H1 (cell line): ENCODE measurements around the gene ATAD3B. TPM values are rescaled to one million over a fixed set of nuclear protein-coding genes. Genes with fewer than 3 reads are reported as not detected.

ENCODE experiments used
- CTCF ChIA-PET: fragments of 300-600 bp; sonication (Branson Sonifier 250); formaldehyde crosslinking; loops from one replicate; lab custom pipeline; 2021; ENCODE audit not compliant: partially characterized antibody; lab: Charles Lee
- POLR2A ChIA-PET: fragments of 300-600 bp; sonication (Branson Sonifier 250); formaldehyde crosslinking; loops from one replicate; lab custom pipeline; 2021; ENCODE audit warnings: inconsistent platforms; ENCODE audit not compliant: partially characterized antibody; lab: Charles Lee
- DNase-seq, 2 experiments: peaks; one replicate each; pipeline versions ENCODE4 v3.0.0 to v3.0.0-alpha.2; 2010 to 2022; ENCODE audit warnings: low spot score in 2 of 2, low read depth in 1 of 2, mixed read lengths in 1 of 2
- FAIRE-seq: peaks from 2 replicates; lab custom pipeline; 2011; peaks lifted over from hg19 to GRCh38; lab: Jason Lieb, UNC
- H2AFZ ChIP-seq: 2 replicates; pipeline ENCODE4 v1.8.1; 2012; ENCODE audit warnings: low read length, inconsistent platforms
- H2AK5ac ChIP-seq: 2 replicates; pipeline ENCODE4 v1.6.1; 2013; ENCODE audit warnings: low read depth, low read length
- H2BK120ac ChIP-seq: replicated peaks from 2 replicates; pipeline ENCODE3; 2013; ENCODE audit warnings: low read depth, low read length, inconsistent platforms
- H2BK12ac ChIP-seq: 2 replicates; pipeline ENCODE4 v1.6.1; 2013; ENCODE audit warnings: low read depth, low read length
- H2BK15ac ChIP-seq: 2 replicates; pipeline ENCODE4 v1.6.1; 2013; ENCODE audit warnings: low read length
- H2BK20ac ChIP-seq: 2 replicates; pipeline ENCODE4 v1.6.1; 2013; ENCODE audit warnings: low read length
- H2BK5ac ChIP-seq: 2 replicates; pipeline ENCODE4 v1.6.1; 2013; ENCODE audit warnings: low read depth, low read length
- H3K14ac ChIP-seq: 2 replicates; pipeline ENCODE4 v1.6.1; 2013; ENCODE audit warnings: inconsistent platforms; ENCODE audit not compliant: insufficient read length
- H3K18ac ChIP-seq: 2 replicates; pipeline ENCODE4 v1.6.1; 2013; ENCODE audit warnings: low read length; ENCODE audit errors: extremely low read depth
- H3K23ac ChIP-seq: 2 replicates; pipeline ENCODE4 v1.6.1; 2013; ENCODE audit warnings: inconsistent platforms; ENCODE audit not compliant: insufficient read length
- H3K23me2 ChIP-seq: 2 replicates; pipeline ENCODE4 v1.6.1; 2013; ENCODE audit warnings: low read depth, low read length
- H3K27ac ChIP-seq: 2 replicates; pipeline ENCODE4 v1.6.1; 2011; ENCODE audit warnings: low read depth, low read length, inconsistent platforms
- H3K27me3 ChIP-seq, 4 experiments: replicated peaks in 1 of 4; 1 replicate in 1 of 4; 2 replicates in 3 of 4; pipeline versions ENCODE4 v1.6.1 to v1.8.1; 2011 to 2013; ENCODE audit warnings: low read length in 3 of 4, mild to moderate bottlenecking in 3 of 4, inconsistent platforms in 2 of 4, mixed read lengths in 2 of 4, moderate library complexity in 1 of 4; ENCODE audit not compliant: control insufficient read depth in 3 of 4, insufficient read depth in 3 of 4; ENCODE audit errors: extremely low read depth in 1 of 4
- H3K36me3 ChIP-seq, 4 experiments: 2 replicates each; pipeline versions ENCODE4 v1.6.1 to v1.8.1; 2011 to 2013; ENCODE audit warnings: mild to moderate bottlenecking in 4 of 4, low read length in 3 of 4, moderate library complexity in 2 of 4, control low read depth in 1 of 4, inconsistent platforms in 1 of 4; ENCODE audit not compliant: insufficient read depth in 4 of 4, control insufficient read depth in 2 of 4
- H3K4ac ChIP-seq: replicated peaks from 2 replicates; pipeline ENCODE3; 2013; ENCODE audit warnings: low read length, low read depth, mixed read lengths, inconsistent platforms; ENCODE audit not compliant: insufficient read length
- H3K4me1 ChIP-seq, 4 experiments: replicated peaks in 1 of 4; 1 replicate in 1 of 4; 2 replicates in 3 of 4; pipeline versions ENCODE4 v1.6.1 to v1.8.1; 2011 to 2013; ENCODE audit warnings: low read length in 3 of 4, inconsistent platforms in 2 of 4, mixed read lengths in 1 of 4; ENCODE audit not compliant: insufficient read depth in 4 of 4, control insufficient read depth in 3 of 4
- H3K4me2 ChIP-seq, 2 experiments: 2 replicates each; pipeline versions ENCODE4 v1.6.1 to v1.8.1; 2011 to 2013; ENCODE audit warnings: low read depth in 2 of 2, low read length in 2 of 2, control low read depth in 1 of 2, inconsistent platforms in 1 of 2, mild to moderate bottlenecking in 1 of 2; ENCODE audit not compliant: insufficient read depth in 1 of 2
- H3K4me3 ChIP-seq, 4 experiments: fragments of 200-600, 300-600 bp in 1 of 4; sonication (generic), shearing (Covaris generic), sonication (Bioruptor Twin) in 1 of 4; 2 replicates each; pipeline versions ENCODE4 v1.5.1 to v1.8.1; 2011 to 2016; ENCODE audit warnings: low read length in 4 of 4, low read depth in 3 of 4, control low read depth in 2 of 4, inconsistent platforms in 2 of 4, mild to moderate bottlenecking in 2 of 4, mixed read lengths in 1 of 4, moderate library complexity in 1 of 4; ENCODE audit not compliant: insufficient read depth in 2 of 4; ENCODE audit errors: extremely low read depth in 1 of 4
- H3K56ac ChIP-seq: replicated peaks from 2 replicates; pipeline ENCODE3; 2013; ENCODE audit warnings: low read depth, mild to moderate bottlenecking, mixed read lengths, low read length, inconsistent platforms; ENCODE audit not compliant: insufficient read length
- H3K79me1 ChIP-seq: 2 replicates; pipeline ENCODE4 v1.6.1; 2013; ENCODE audit warnings: low read depth, low read length, control low read depth
- H3K79me2 ChIP-seq, 2 experiments: 2 replicates each; pipeline versions ENCODE4 v1.6.1 to v1.8.1; 2012 to 2013; ENCODE audit warnings: low read length in 2 of 2, mild to moderate bottlenecking in 2 of 2, inconsistent platforms in 1 of 2; ENCODE audit not compliant: insufficient read depth in 2 of 2, control insufficient read depth in 1 of 2
- H3K9ac ChIP-seq, 4 experiments: replicated peaks in 1 of 4; 1 replicate in 1 of 4; 2 replicates in 3 of 4; pipeline versions ENCODE4 v1.6.1 to v1.8.1; 2011 to 2013; ENCODE audit warnings: low read depth in 3 of 4, low read length in 3 of 4, control low read depth in 2 of 4, mild to moderate bottlenecking in 2 of 4, moderate library complexity in 2 of 4, inconsistent platforms in 1 of 4; ENCODE audit errors: extremely low read depth in 1 of 4
- H3K9me3 ChIP-seq, 2 experiments: 2 replicates each; pipeline versions ENCODE4 v1.6.1 to v1.8.1; 2012 to 2013; ENCODE audit warnings: mild to moderate bottlenecking in 2 of 2, moderate library complexity in 2 of 2, control low read depth in 1 of 2, inconsistent platforms in 1 of 2, low read depth in 1 of 2, low read length in 1 of 2, mixed read lengths in 1 of 2; ENCODE audit not compliant: insufficient read depth in 2 of 2
- H4K20me1 ChIP-seq, 2 experiments: replicated peaks in 1 of 2; 2 replicates each; pipeline versions ENCODE3 to v1.8.1; 2011 to 2013; ENCODE audit warnings: inconsistent platforms in 2 of 2, low read length in 2 of 2, mild to moderate bottlenecking in 1 of 2; ENCODE audit not compliant: insufficient read depth in 2 of 2, control insufficient read depth in 1 of 2
- H4K5ac ChIP-seq: 2 replicates; pipeline ENCODE4 v1.6.1; 2013; ENCODE audit warnings: low read length, low read depth, mixed read lengths, inconsistent platforms; ENCODE audit not compliant: insufficient read length
- H4K8ac ChIP-seq: 2 replicates; pipeline ENCODE4 v1.8.0; 2013; ENCODE audit warnings: mild to moderate bottlenecking, moderate library complexity, low read length, inconsistent platforms; ENCODE audit not compliant: insufficient read depth; ENCODE audit errors: extremely low read depth
- H4K91ac ChIP-seq: replicated peaks from 2 replicates; pipeline ENCODE3; 2013; ENCODE audit warnings: low read length, mixed read lengths, inconsistent platforms; ENCODE audit not compliant: insufficient read length
- CHD2 ChIP-seq: IDR thresholded peaks from 2 replicates; pipeline ENCODE4 v1.6.1; 2012; ENCODE audit warnings: low read length, improper control_type of control experiment
- CTCF ChIP-seq, 3 experiments: IDR thresholded peaks; 1 replicate in 2 of 3; 2 replicates in 1 of 3; pipeline versions ENCODE4 v1.5.1 to v1.6.1; 2011; ENCODE audit warnings: low read length in 3 of 3, mild to moderate bottlenecking in 3 of 3, inconsistent platforms in 2 of 3, low read depth in 1 of 3, moderate library complexity in 1 of 3; ENCODE audit not compliant: insufficient read depth in 1 of 3; ENCODE audit errors: control extremely low read depth in 1 of 3
- E2F6 ChIP-seq: IDR thresholded peaks from 2 replicates; pipeline ENCODE4 v1.6.1; 2012; ENCODE audit warnings: inconsistent platforms
- TAF1 ChIP-seq: IDR thresholded peaks from 2 replicates; pipeline ENCODE4 v1.6.1; 2011; ENCODE audit warnings: mild to moderate bottlenecking, low read depth, low read length
- TBP ChIP-seq: IDR thresholded peaks from 2 replicates; pipeline ENCODE4 v1.6.1; 2011; ENCODE audit warnings: low read depth, low read length, improper control_type of control experiment
- TCF12 ChIP-seq: IDR thresholded peaks from 2 replicates; pipeline ENCODE4 v1.6.1; 2011; ENCODE audit warnings: low read depth, mild to moderate bottlenecking, low read length
- ZNF274 ChIP-seq: IDR thresholded peaks from 2 replicates; pipeline ENCODE4 v1.7.0; 2012; ENCODE audit warnings: low read length, borderline replicate concordance; ENCODE audit errors: extremely low read depth
- WGBS, 2 experiments: shearing (Covaris generic) in 1 of 2; methylation state at CpG; one replicate each; pipeline versions ENCODE4 v1.1.6 to v1.1.7; 2013 to 2015; ENCODE audit warnings: low lambda C conversion rate in 2 of 2, mixed read lengths in 2 of 2, inconsistent platforms in 1 of 2, low coverage in 1 of 2, missing lambda C conversion rate in 1 of 2; ENCODE audit not compliant: insufficient replicate concordance in 2 of 2, insufficient coverage in 1 of 2, insufficient read length in 1 of 2; ENCODE audit errors: extremely low coverage in 1 of 2, missing lambda C conversion rate in 1 of 2; 5-methylcytosine and 5-hydroxymethylcytosine counted together
- polyA plus RNA-seq, 7 experiments: library from polyadenylated mRNA; depleted of rRNA in 3 of 7; stranded (reverse) in 5 of 7; unstranded in 2 of 7; fragments of >200 nt in 5 of 7; fragments of 200-250 nt in 2 of 7; gene quantifications; 1 replicate in 5 of 7; 2 replicates in 1 of 7; 4 replicates in 1 of 7; pipeline versions ENCODE4 v1.2.1 to v1.2.3, GENCODE V29; 2011 to 2013; ENCODE audit warnings: missing spikeins in 2 of 7, mixed read lengths in 2 of 7
- total RNA-seq: library from RNA; stranded (reverse); fragmentation: NEBNext Ultra II Directional; extraction: Animal tissue kit (Norgen Biotek cat#: 25700); gene quantifications from 2 replicates; pipeline ENCODE4 v1.2.1, GENCODE V29; 2021

The ATAD3B gene
- total and polyA plus RNA-seq, 2 of the 8 experiments (the other 6 are each of a cell fraction or from before 2014, with no cell fraction given): 31.3 to 63.0 TPM

GRCh38 chr1:1430114-1430982 is 41.2 kb upstream of the ATAD3B start:
- H2AFZ ChIP-seq: no peak overlapping the region
- TF ChIP-seq TAF1 (no peak), ZNF274 (no peak), TBP (peak; percentile 16; the same call in 1 of the 2 replicates), CTCF (IDR thresholded peaks at IDR 0.05; ENCODE audit: control extremely low read depth in 1 of 3, insufficient read depth in 1 of 3, low read depth in 1 of 3, low read length in 3 of 3) (peak in 2 of 3 experiments; percentile 13 to 32; a peak in 3 of 4 replicates), CHD2 (no peak), E2F6 (no peak), TCF12 (0 out of 2 replicates have a peak, but pooled peaks have one; percentile 48)
- WGBS, 2 experiments: 64% methylated on average over 23 of the region's 35 CpGs; no CpG with 5 or more reads in 1 of the 2 experiments

More at GRCh38 chr1:1430114-1430982, 41.2 kb upstream of the ATAD3B start:
- peak overlapping the region; percentile 10 for H4K91ac ChIP-seq
- H2BK20ac ChIP-seq: no peak overlapping the region
- no peaks in the 10 kb centered on the region; a peak in 1 of 8 replicates for H3K36me3 ChIP-seq
- peak overlapping the region; percentile 90 for H4K8ac ChIP-seq
- peak overlapping the region; percentile 32 for H3K56ac ChIP-seq
- H3K4me1 ChIP-seq: peaks cover 0 to 62% (median 47%) of the 10 kb centered on the region in 4 experiments; a peak in 6 of 7 replicates
- H3K14ac ChIP-seq: no peak overlapping the region
- H3K23ac ChIP-seq: no peak overlapping the region
- no peak overlapping the region for H2BK15ac ChIP-seq
- peak overlapping the region; percentile 57 for H3K4ac ChIP-seq
- H2BK5ac ChIP-seq: no peak overlapping the region
- DNase-seq (peak in 1 of 2 experiments; percentile 78), FAIRE-seq (no peak)
- H3K79me2 ChIP-seq: no peaks in the 10 kb centered on the region
- H3K9ac ChIP-seq: no peak overlapping the region; a peak in 1 of 7 replicates
- H3K18ac ChIP-seq: peak overlapping the region; percentile 75; the same call in 1 of the 2 replicates
- peak overlapping the region in 1 of 4 experiments; percentile 26; a peak in 1 of 8 replicates for H3K4me3 ChIP-seq
- peak overlapping the region; percentile 14 to 41; a peak in 2 of 4 replicates for H3K4me2 ChIP-seq
- peaks cover 0 to 3% of the 10 kb centered on the region in 2 experiments; a peak in 1 of 4 replicates for H3K9me3 ChIP-seq
- no peak overlapping the region for H2BK120ac ChIP-seq
- H3K27ac ChIP-seq: 0 out of 2 replicates have a peak overlapping the region, but pooled peaks have one; percentile 19
- no peaks in the 10 kb centered on the region for H4K20me1 ChIP-seq
- CTCF ChIA-PET: interaction anchor here (0.7 to 4.4 kb wide), 9 partner anchors 10 to 236 kb away, joined by 3 to 36 read pairs (median 4); partner anchors contain the start of gene ANKRD65
- peak overlapping the region; percentile 13; the same call in 1 of the 2 replicates for H2BK12ac ChIP-seq
- peak overlapping the region; percentile 61 for H4K5ac ChIP-seq
- H3K79me1 ChIP-seq: no peaks in the 10 kb centered on the region
- H3K23me2 ChIP-seq: peaks cover 18% of the 10 kb centered on the region; the same call in 1 of the 2 replicates
- H3K27me3 ChIP-seq: no peaks in the 10 kb centered on the region
- POLR2A ChIA-PET: interaction anchor here (0.7 to 22.9 kb wide), 12 partner anchors 8 to 145 kb away, joined by 3 to 515 read pairs (median 3); partner anchors contain the start of genes ANKRD65, CCNL2 and MRPL20
- no peak overlapping the region for H2AK5ac ChIP-seq
